Activated gamma-delta T cell (primary cell): ENCODE results near the gene PAFAH1B1.
"Not testable (repeated sequence)": the region's sequence is repeated elsewhere in the genome, so short reads cannot be mapped to it uniquely, and the experiment has no call there.

ENCODE experiments used
- DNase-seq: peaks from one replicate; lab custom pipeline; 2025; lab: John Stamatoyannopoulos, UW

Gene PAFAH1B1

DNA sequence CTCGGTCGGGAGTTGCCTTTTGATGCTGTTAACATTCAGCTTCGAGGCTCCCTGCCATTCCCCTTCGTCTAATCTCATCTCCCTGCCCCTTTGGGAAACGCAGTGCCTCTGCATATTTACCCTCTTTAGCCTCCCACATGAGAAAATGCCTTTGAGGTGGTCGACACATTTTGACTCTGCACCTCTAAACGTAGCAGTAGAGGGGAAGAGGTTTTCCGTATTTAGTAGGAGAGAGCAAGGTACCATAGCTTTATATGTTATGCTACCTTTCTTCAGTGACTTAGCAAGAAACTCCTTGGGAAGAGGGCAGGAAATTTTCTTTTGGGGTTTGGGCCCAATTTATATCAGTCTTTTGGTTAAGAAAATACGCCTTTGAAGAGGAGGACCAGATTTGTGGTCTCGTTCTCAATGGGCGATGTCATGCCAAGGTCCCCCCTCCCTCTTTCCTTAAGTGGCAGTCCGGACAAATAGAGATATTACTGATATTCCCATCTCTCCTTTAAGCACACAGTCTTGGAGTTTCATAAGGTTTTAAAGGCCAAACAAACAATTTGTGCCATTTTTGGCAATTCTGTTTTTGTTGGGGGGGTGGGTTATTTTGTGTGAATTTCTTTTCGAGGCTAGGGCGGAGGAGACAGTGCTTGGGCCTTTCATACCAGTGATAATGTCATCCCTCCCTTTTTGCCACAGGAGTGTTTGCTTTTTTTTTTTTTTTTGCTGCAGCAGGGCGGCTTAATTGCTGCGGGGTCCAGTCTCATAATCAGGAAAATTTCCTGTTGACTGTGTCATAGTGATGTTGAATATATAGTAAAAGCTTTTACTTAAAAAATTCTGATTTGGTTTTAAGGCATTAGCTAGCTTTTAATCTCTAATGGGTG is 1.5 kb downstream of the PAFAH1B1 start:
- DNase-seq, result no peak

DNA sequence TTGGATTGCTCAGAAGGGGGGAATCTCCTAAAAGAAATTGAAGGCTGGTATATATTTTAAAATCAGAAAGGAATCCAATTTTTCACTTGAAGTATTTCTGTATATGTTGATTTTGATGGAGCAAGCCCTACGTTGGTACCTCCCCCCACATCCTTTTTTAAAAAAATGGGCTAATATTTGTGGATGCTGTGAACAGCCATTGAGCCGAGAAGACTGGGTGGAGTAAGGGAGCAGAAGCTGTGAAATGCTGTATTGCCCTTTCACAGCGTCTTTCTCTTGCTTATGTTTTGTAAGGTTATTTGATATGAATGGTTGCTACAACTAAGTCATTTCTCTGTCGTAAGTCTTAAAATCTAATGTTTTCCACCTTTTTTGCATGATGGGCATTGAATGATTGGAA is 2.3 kb downstream of the PAFAH1B1 start:
- DNase-seq, result no peak

DNA sequence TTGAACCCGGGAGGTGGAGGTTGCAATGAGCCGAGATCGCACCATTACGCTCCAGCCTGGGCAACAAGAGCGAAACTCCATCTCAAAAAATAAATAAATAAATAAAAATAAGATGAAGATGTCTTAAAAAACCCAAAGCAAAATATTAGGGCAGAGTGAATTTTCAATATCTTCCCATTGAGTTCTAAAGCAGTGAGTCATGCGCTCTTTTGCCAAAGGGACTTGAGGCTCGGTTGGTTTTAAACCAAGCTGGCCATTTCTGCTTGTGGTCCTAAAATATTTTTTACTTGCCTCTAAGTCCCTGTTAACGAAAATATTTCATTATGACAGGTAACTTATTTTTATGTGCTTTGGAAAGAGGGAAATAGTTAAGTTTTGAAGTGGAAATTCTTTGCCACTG is 4.7 kb downstream of the PAFAH1B1 start:
- no peak for DNase-seq

DNA sequence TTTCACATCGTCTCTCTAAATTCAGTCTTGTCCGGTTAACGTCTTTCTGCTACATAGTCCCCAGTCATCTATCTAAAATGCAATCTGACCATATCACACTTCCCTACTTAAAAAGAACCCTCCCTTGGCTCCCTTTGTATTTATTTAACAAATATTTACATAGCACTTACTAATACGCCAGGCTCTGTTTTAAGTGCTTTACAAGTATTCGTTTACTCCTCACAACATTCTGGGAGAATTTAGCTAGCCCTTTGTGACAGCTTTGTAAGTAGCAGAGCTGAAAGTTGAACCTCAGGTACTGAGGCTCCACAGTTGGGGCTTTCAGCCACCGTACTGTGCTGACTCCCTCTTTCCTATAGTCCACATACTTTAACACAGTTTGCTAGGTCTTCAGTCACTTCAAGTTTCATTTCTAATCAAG is 9.2 kb downstream of the PAFAH1B1 start:
- no peak for DNase-seq

DNA sequence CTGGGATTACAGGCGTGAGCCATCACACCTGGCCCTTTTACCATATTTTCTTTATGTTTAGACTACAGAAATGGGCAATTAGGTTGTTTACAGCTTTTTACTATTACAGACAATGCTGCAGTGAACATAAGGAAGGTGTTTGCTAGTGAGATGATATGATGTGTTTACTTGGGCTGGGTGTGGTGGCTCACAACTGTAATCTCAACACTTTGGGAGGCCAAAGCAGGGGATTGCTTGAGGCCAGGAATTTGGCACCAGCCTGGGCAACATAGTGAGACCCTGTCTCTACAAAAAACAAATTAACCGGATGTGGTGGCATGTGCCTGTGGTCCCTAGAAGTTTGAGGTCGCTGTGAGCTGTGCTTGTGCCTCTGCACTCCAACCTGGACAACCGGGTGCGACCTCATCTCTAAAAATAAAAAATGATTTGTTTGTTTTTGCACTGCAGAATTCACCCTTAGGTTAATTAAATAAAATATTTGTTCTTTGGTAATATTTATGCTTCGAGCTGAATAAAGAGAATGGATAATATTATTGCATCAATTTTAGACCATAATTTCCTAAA is 15.0 kb downstream of the PAFAH1B1 start:
- no peak for DNase-seq

DNA sequence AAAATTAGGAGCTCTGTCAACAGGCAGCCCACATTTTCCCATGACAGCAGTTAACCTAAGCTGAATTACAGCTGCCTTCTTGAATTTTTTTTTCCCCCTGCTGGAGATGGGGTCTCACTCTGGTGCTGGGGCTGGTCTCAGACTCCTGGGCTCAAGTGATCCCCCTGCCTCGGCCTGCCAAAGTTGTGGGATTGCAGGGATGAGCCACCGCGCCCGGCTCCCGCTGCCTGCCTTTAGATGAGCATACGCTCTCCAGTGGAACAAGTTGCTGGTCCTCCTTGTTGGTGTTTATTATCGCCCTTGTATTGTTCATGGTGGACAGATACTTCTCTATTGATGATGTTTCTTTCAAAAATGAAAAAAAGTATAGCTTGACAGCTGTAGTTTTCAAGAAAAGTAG is 15.6 kb downstream of the PAFAH1B1 start:
- DNase-seq, result no peak

DNA sequence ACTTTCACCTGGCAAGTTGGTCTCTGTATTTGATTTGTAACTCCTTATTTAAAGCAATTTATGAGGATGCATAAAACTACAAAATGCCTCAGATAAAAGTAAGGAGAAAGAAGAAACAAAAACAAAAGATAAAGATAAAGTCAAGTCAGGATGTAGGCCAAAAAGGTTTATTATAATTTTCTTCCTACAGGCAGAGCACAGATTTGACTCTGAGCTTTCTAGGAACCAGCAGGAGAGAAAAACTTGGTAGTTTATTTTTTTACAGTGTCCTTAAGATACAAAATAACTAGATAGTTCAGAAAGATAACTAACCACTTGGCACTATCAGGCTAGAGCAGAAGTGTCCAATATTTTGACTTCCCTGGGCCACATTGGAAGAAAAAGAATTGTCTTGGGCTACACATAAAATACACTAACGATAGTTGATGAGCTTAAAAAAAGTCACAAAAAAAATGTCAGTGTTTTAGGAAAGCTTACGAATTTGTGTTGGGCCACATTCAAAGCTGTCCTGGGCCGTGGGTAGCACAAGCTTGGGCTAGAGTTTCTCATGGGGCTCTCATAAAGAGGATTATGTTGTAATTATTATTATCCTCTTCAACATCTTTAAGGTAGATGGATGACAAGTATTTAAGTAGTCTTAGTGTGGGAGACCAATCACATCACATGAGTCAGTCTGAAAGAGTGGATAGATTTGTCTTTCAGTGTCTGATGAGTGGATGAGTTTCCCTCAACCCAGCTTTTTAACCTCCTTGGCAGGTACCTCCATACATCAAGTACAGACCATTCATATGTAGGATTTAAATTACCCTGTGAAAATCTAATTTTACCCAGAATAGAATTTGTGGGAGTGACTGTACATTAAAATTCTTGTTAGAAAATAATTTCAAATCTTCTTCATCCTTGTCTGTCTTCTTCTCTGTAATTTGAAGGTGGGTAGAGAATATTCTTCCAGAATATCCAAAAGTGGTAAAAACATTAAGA is 17.0 kb downstream of the PAFAH1B1 start:
- no peak for DNase-seq

DNA sequence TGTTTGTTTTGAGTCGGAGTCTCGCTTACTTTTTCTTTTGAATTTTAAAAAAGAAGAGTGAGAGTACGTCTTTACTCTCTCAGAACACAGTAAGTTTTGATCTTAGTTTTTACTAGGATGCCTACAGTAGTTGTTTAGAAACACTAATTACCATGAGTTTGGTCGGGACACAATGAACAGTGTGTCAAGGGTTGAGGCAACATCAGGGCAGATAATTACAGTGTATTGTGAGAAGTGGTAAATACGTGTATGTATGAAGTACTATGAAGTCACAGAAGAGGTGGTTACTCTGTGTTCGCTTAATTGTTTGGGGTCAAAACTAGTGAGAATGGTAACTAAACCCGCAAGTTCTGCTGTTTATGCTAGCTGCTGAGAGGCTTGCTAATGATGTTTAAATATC is 18.2 kb downstream of the PAFAH1B1 start:
- DNase-seq, result no peak

DNA sequence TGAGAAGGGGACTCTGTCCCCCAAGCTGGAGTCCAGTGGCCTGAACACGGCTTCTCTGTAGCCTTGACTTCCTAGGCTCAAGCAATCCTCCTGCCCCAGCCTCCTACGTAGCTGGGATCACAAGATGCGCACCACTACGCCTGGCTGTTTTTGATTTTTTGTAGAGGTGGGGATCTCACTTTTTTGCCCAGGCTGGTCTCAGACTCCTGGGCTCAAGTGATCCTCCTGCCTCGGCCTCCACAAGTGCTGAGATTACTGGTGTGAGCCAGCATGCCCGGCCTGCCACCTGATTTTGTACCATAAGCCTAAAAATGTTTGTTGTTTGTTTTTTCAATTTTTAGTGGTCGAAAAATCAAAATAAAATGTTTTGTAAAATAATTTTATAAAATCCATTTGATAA is 19.2 kb downstream of the PAFAH1B1 start:
- no peak for DNase-seq

DNA sequence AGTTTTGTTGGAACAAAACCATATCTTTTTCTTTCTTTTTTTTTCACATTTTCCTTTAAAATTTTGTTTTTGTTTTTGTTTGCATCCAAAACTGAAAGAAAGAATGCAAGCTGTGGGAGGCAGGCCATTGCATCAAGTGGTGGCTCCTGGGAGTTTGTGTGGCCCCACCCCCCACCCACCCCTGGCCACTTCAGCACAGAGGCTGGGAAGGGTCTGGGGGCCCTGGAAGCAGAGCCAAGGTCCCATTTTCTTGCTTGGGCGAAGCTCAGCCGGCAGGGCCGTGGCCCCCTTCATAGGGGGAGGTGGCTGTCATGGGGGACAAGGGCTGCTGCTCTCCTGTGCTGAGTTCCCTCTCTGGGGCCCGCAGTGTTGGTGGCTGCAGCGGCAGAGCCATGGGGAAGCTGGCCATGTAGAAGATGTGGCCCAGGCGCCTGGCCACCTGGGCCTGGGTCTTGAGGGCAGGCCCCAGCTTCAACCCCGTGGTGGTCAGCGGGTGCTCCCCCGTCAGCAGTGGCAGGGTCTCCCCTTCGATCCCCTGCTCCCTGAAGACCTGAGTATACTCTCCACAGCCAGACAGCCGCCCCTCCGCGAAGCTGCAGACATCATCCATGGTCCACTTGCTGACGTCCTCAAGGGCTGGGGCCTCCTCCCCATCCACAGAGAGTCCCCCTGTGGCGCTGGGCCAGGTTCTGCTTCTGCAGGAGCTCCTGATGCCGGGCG is 19.8 kb downstream of the PAFAH1B1 start:
- DNase-seq, result no peak

DNA sequence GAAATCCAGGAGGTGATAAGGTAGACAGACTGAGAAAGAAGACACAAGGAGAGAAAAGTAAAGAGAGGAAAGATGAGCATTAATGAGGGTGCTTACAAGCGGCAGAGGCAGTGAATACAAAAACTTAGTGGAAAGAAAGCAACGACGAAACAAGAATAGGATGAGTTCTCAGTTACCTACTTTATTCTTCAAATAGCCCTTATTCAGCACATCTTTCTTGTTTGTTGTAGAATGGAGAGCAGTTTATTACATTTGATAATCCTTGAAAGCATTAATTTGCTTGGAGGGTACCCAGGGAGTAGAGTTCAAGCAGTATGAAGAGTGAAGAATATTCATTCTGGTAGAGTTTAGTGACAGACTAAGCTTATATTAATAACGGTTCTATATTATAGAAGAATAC is 22.4 kb downstream of the PAFAH1B1 start:
- DNase-seq, result no peak

DNA sequence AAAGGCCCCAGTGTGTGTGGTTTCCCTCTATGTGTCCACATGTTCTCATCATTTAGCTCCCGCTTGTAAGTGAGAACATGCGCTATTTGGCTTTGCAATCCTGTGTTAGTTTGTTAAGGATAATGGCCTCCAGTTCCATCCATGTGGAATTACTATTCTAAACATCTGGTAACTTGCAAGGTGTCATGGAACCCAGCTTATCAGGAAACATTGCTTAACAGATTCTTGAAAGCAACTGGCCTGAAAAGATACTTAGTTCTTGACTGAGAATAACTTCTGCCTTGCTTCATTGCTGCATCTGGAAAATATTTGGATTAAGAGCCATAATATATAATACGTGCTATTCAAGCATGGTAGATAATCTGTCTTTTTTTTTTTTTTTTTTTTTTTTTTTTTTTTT is 27.8 kb downstream of the PAFAH1B1 start:
- no peak for DNase-seq

DNA sequence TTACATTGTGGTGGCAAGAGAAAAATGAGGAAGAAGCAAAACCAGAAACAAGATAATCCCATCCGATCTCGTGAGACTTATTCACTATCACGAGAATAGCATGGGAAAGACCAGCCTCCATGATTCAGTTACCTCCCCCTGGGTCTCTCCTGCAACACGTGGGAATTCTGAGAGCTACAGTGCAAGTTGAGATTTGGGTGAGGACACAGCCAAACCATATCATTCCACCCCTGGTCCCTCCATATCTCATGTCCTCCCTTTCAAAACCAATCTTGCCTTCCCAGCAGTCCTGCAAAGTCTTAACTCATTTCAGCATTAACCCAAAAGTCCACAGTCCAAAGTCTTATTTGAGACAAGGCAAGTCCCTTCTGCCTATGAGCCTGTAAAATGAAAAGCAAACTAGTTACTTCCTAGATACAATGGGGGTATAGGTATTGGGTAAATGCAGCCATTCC is 28.5 kb downstream of the PAFAH1B1 start:
- not testable (repeated sequence) for DNase-seq

DNA sequence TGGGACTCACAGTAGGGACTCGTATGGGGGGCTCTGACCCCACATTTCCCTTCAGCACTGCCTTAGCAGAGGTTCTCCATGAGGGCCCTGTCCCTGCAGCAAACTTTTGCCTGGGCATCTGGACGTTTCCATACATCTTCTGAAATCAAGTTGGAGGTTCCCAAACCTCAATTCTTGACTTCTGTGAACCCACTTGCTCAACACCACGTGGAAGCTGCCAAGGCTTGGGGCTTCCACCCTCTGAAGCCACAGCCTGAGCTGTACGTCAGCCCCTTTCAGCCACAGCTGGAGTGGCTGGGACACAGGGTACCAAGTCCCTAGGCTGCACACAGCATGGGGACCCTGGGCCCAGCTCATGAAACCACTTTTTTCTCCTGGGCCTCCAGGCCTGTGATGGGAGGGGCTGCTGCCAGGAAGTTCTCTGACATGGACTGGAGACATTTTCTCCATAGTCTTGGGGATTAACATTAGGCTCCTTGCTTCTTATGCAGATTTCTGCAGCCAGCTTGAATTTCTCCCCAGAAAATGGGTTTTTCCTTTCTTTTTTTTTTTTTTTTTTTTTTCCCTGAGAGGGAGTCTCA is 29.4 kb downstream of the PAFAH1B1 start:
- not testable (repeated sequence) for DNase-seq

DNA sequence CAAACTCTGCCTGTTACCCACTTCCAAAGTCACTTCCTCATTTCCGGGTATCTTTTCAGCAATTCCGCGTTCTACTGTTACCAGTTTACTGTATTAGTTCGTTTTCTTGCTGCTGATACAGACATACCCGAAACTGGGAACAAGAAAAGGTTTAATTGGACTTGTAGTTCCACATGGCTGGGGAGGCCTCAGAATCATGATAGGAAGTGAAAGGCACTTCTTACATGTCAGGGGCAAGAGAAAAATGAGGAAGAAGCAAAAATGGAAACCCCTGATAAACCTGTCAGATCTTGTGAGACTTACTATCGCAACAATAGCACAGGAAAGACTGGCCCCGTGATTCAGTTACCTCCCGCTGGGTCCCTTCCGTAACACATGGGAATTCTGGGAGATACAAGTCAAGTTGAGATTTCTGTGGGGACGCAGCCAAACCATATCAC is 30.9 kb downstream of the PAFAH1B1 start:
- DNase-seq, result no peak

DNA sequence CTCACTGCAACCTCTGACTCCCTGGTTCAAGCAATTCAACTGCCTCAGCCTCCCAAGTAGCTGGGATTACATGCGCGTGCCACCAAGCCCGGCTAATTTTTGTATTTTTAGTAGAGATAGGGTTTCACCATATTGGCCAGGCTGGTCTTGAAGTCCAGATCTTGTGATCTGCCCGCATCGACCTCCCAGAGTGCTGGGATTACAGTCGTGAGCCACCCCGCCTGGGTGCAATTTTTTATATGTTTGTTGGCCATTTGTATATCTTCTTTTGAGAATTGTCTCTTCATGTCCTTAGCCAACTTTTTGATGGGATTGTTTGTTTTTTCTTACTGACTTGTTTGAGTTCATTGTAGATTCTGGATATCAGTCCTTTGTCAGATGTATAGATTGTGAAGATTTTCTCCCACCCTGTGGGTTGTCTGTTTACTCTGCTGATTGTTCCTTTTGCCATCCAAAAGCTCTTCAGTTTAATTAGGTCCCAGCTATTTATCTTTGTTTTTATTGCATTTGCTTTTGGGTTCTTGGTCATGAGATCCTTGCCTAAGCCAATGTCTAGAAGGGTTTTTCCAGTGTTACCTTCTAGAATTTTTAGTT is 33.3 kb downstream of the PAFAH1B1 start:
- DNase-seq, result not testable (repeated sequence)

DNA sequence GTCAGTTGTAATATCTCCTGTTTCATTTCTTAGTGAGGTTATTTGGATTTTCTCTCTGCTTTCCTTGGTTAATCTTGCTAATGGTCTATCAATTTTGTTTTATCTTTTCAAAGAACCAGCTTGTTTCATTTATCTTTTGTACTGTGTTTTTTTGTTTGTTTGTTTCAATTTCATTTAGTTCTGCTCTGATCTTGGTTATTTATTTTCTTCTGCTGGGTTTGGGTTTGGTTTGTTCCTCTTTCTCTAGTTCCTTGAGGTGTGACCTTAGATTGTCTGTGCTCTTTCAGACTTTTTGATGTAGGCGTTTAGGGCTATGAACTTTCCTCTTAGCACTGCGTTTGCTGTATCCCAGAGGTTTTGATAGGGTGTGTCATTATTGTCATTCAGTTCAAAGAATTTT is 35.5 kb downstream of the PAFAH1B1 start:
- not testable (repeated sequence) for DNase-seq

DNA sequence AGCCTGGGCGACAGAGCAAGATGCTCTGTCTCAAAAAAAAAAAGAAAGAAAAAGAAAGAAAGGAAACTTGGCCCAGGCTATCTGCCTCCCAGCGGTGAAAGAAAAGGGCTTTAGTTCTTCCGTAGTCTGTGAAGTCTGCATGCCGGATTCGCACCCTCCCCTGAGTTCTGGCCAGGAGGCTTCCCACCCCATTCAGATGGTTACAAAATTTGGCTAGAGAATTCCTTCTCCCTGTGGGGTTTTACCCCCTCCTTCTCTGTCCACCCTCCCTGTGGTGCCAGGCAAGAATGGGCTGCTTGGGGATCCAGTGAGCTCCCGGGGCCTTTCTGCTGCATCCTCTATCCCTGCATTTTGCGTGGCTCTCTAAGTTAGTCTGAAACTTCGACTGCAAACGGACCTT is 37.8 kb downstream of the PAFAH1B1 start:
- DNase-seq, result no peak

DNA sequence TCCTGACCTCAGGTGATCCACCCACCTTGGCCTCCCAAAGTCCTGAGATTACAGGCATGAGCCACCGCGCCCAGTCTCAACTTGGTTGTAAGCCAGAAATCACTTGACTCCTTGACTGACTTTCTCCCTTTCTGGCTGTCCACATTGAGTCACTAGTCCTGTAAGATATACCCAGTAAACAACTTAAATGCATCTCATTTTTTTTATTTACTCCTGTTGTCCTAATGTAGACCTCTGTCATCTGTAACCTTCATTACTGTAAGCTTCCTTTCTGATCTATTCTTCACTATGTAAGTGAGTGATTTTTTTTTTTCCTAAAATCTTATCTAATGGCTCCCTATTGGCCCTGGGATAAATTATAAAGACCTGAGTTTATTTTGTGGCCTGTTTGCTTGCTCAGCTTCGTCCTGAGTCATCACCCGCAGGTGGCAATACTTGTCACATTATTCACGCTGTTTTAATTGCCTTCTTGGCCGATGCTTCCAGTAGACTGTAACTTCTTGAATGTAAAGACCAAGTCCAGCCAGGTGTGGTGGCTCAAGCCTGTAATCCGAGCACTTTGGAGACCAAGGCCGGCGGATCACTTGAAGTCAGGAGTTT is 41.0 kb downstream of the PAFAH1B1 start:
- DNase-seq, result no peak

DNA sequence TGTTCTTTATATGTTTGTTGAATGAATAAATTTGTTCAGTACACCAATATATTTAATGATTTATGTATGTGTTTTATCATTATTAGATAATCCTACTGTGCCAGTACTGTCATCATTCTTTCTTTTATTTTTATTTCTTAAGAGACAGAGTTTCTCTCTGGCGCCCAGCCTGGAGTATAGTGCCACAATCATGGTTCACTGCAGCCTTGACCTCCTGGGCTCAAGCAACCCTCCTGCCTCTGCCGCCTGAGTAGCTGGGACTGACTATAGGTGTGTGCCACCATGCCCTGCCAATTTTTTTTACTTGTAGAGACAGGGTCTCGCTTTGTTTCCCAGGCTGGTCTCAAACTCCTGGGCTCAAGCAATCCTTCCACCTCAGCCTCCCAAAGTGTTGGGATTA is 41.8 kb downstream of the PAFAH1B1 start:
- no peak for DNase-seq
